A549 (cell line): ENCODE results near the gene LY6G5C. TPM values are rescaled to one million over a fixed set of nuclear protein-coding genes. Genes with fewer than 3 reads are reported as not detected.

ENCODE experiments used
- ATAC-seq, 2 experiments: fragments of 200-7000 bp in 1 of 2; fragments of >200 bp in 1 of 2; cut with Nextera tagmentation in 1 of 2; cut with Tn5 transposase in 1 of 2; 3 replicates each; pipeline versions ENCODE4 v1.8.0 to v1.9.1; 2018 to 2020; ENCODE audit warnings: mild to moderate bottlenecking in 1 of 2, moderate library complexity in 1 of 2
- CTCF ChIA-PET: fragments of 300-600 bp; sonication (Branson Sonifier 250); formaldehyde crosslinking; extraction: SDS; loops from one replicate; lab custom pipeline; 2021; ENCODE audit warnings: antibody characterized with exemption, inconsistent platforms; lab: Yijun Ruan, JAX
- POLR2A ChIA-PET: fragments of 350-600 bp; formaldehyde crosslinking; extraction: SDS; loops from one replicate; lab custom pipeline; 2021; ENCODE audit warnings: antibody characterized with exemption, inconsistent platforms; lab: Yijun Ruan, JAX
- DNase-seq, 2 experiments: peaks; one replicate each; pipeline versions ENCODE4 v3.0.0 to v3.0.0-alpha.2; 2011 to 2016; ENCODE audit warnings: low read depth in 1 of 2, low spot score in 1 of 2
- FAIRE-seq: peaks from 2 replicates; lab custom pipeline; 2011; peaks lifted over from hg19 to GRCh38; lab: Jason Lieb, UNC
- H3K27ac ChIP-seq, 2 experiments: fragments of >200 bp; sonication (Bioruptor Twin); formaldehyde crosslinking; 3 replicates each; pipeline ENCODE4 v1.5.1; 2016 to 2017
- H3K4me1 ChIP-seq: fragments of >200 bp; sonication (Bioruptor Twin); formaldehyde crosslinking; 3 replicates; pipeline ENCODE4 v1.6.1; 2016
- H3K4me2 ChIP-seq: fragments of >200 bp; sonication (Bioruptor Twin); formaldehyde crosslinking; 3 replicates; pipeline ENCODE4 v1.6.1; 2016
- H3K4me3 ChIP-seq: fragments of >200 bp; sonication (Bioruptor Twin); formaldehyde crosslinking; 3 replicates; pipeline ENCODE4 v1.5.1; 2016
- H3K9me3 ChIP-seq: fragments of >200 bp; sonication (Bioruptor Twin); formaldehyde crosslinking; 3 replicates; pipeline ENCODE4 v1.6.1; 2016
- CHD4 ChIP-seq: fragments of 200-600 bp; sonication (generic); IDR thresholded peaks from 2 replicates; pipeline ENCODE4 v1.6.1; 2016; ENCODE audit warnings: antibody characterized with exemption, mild to moderate bottlenecking, borderline replicate concordance
- HEYL ChIP-seq: fragments of 250-450 bp; sonication (Bioruptor Pico); IDR thresholded peaks from 2 replicates; pipeline ENCODE4 v1.8.0; 2021; ENCODE audit warnings: mild to moderate bottlenecking, moderate library complexity
- HOXB13 ChIP-seq: fragments of 250-450 bp; sonication (Bioruptor Pico); IDR thresholded peaks from 2 replicates; pipeline ENCODE4 v1.5.0; 2020; ENCODE audit warnings: low read depth, mild to moderate bottlenecking, moderate library complexity
- KDM5A ChIP-seq: fragments of 200-600 bp; sonication (generic); IDR thresholded peaks from 2 replicates; pipeline ENCODE4 v1.6.1; 2016; ENCODE audit warnings: antibody characterized with exemption, mild to moderate bottlenecking
- NFE2L2 ChIP-seq: fragments of 150-350 bp; conservative IDR thresholded peaks from 2 replicates; pipeline ENCODE4 v1.6.1; 2014; ENCODE audit warnings: low read length
- NPAS2 ChIP-seq: fragments of 250-450 bp; sonication (Bioruptor Pico); IDR thresholded peaks from 2 replicates; pipeline ENCODE4 v1.8.0; 2022; ENCODE audit warnings: mild to moderate bottlenecking, moderate library complexity, borderline replicate concordance
- NR3C1 ChIP-seq: fragments of >200 bp; sonication (Bioruptor Twin); formaldehyde crosslinking; IDR thresholded peaks from 3 replicates; pipeline ENCODE4 v1.6.1; 2017
- PHF8 ChIP-seq: fragments of 200-600 bp; sonication (generic); IDR thresholded peaks from 2 replicates; pipeline ENCODE4 v1.6.1; 2016; ENCODE audit warnings: low read depth, mild to moderate bottlenecking, antibody characterized with exemption, moderate library complexity, borderline replicate concordance
- POLR2AphosphoS2 ChIP-seq: conservative IDR thresholded peaks from 2 replicates; pipeline ENCODE4 v1.6.1; 2012; ENCODE audit warnings: low read length, improper control_type of control experiment, inconsistent platforms
- RARB ChIP-seq: fragments of 250-450 bp; sonication (Bioruptor Pico); IDR thresholded peaks from 2 replicates; pipeline ENCODE4 v1.8.0; 2021; ENCODE audit warnings: mild to moderate bottlenecking, moderate library complexity
- RCOR1 ChIP-seq: fragments of 150-350 bp; IDR thresholded peaks from 2 replicates; pipeline ENCODE4 v1.6.1; 2014; ENCODE audit warnings: antibody characterized with exemption, low read length, low read depth
- RFX5 ChIP-seq: fragments of 450-650 bp; IDR thresholded peaks from 2 replicates; pipeline ENCODE4 v1.7.1; 2014; ENCODE audit warnings: antibody characterized with exemption, mild to moderate bottlenecking, moderate library complexity
- SMC3 ChIP-seq: fragments of >200 bp; sonication (Bioruptor Twin); formaldehyde crosslinking; IDR thresholded peaks from 3 replicates; pipeline ENCODE4 v1.6.1; 2018; ENCODE audit warnings: inconsistent platforms
- ZC3H11A ChIP-seq: fragments of 450-650 bp; IDR thresholded peaks from 2 replicates; pipeline ENCODE4 v1.6.1; 2014; ENCODE audit warnings: antibody characterized with exemption, mild to moderate bottlenecking
- ZFP36 ChIP-seq: fragments of 450-650 bp; IDR thresholded peaks from 2 replicates; pipeline ENCODE4 v1.6.1; 2014; ENCODE audit warnings: borderline replicate concordance; ENCODE audit not compliant: partially characterized antibody
- ZNF302 ChIP-seq: fragments of 250-450 bp; sonication (Bioruptor Pico); IDR thresholded peaks from 2 replicates; pipeline ENCODE4 v1.9.0; 2021; ENCODE audit warnings: inconsistent platforms, mild to moderate bottlenecking, moderate library complexity
- WGBS: methylation state at CpG from one replicate; pipeline ENCODE4 v1.1.6; 2017; ENCODE audit errors: missing lambda C conversion rate; 5-methylcytosine and 5-hydroxymethylcytosine counted together
- polyA plus RNA-seq, 4 experiments: library from polyadenylated mRNA; depleted of rRNA in 3 of 4; stranded (reverse); fragments of >200 nt; fragmentation: RNase III in 1 of 4; extraction: RNeasy Plus Mini Kit Qiagen cat#74134 plus additional on column Dnase treatment in 1 of 4; gene quantifications; 2 replicates in 3 of 4; 3 replicates in 1 of 4; pipeline ENCODE4 v1.2.3, GENCODE V29; 2011 to 2017
- TF ChIP-seq, protein P1 (sequence below): fragments of >200 bp; sonication (Bioruptor Twin); formaldehyde crosslinking; IDR thresholded peaks from 3 replicates; pipeline ENCODE4 v1.6.1; 2016
- TF ChIP-seq, protein P2 (sequence below): fragments of >200 bp; sonication (Bioruptor Twin); formaldehyde crosslinking; IDR thresholded peaks from 2 replicates; pipeline ENCODE4 v1.6.1; 2016
- TF ChIP-seq, protein P3 (sequence below): fragments of 250-450 bp; sonication (Bioruptor Pico); IDR thresholded peaks from 2 replicates; pipeline ENCODE4 v1.5.0; 2021; ENCODE audit warnings: mild to moderate bottlenecking, moderate library complexity, borderline replicate concordance

Gene LY6G5C
- polyA plus RNA-seq, 2 of the 4 experiments (the other 2 are of a cell fraction), result 1.2 to 1.6 TPM

DNA sequence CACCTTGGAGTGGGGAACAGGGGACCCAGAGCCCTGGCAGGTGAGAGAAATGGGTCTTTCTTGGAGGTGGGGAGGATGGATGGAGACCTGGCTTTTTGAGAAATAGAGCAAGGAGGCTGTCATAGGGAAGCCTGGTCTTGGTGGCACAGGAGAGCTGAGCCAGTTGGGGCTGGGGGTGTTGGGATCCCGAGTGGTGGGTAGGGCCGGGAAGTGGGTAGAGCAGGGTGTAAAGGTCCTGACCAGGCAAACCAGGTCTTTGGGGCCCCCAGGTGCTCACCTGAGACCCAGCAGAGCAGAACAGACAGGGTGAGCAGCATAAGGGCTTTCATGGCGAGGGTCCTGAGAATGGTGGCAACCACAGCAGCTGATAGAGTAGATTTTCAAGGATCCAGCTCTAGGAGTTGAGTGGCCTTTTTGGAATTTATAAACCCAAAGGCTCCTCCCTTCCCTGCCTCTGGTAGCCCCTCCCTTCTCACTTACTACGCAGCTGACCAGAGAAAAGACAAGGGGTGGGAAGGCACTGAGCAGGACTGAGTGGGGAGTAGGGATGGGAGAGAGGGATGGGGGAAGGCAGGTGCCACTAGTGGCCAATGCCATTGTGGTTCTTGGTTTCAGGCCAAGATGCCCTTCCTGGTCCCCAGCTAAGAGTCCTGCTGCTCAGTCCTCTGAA, 40.6 kb upstream of the LY6G5C start, which contains the start of gene LY6G6C:
TSS of gene LY6G6C (minus strand) at position 396 of the 670 bp plus-strand sequence. CDS start at position 329, 67 bp downstream.
- Histone ChIP-seq H3K27ac (no peak within 1 kb of the TSS), H3K9me3 (no peaks in the 10 kb centered on the region), H3K4me2 (no peak within 1 kb of the TSS), H3K4me1 (no peaks in the 10 kb centered on the region), H3K4me3 (no peak within 1 kb of the TSS)
- no peak for ATAC-seq
- WGBS, result 54% methylated on average over 4 of the region's 4 CpGs
- ChIA-PET POLR2A (no interaction called here), CTCF (interaction anchor here (0.9 to 1.6 kb wide), 3 partner anchors 9 to 109 kb away, joined by 3 to 6 read pairs (median 3); no protein-coding TSS in a partner anchor)
- DNase-seq, result no peak
- TF ChIP-seq POLR2AphosphoS2, result no peak
- no peak for TF ChIP-seq ZC3H11A
- no peak for TF ChIP-seq CHD4
- TF ChIP-seq, protein P1, sequence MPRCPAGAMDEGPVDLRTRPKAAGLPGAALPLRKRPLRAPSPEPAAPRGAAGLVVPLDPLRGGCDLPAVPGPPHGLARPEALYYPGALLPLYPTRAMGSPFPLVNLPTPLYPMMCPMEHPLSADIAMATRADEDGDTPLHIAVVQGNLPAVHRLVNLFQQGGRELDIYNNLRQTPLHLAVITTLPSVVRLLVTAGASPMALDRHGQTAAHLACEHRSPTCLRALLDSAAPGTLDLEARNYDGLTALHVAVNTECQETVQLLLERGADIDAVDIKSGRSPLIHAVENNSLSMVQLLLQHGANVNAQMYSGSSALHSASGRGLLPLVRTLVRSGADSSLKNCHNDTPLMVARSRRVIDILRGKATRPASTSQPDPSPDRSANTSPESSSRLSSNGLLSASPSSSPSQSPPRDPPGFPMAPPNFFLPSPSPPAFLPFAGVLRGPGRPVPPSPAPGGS, result no peak
- no peak for TF ChIP-seq RARB (CRISPR knock-in tag)
- TF ChIP-seq ZNF302 (CRISPR knock-in tag), result no peak
- TF ChIP-seq, protein P2, sequence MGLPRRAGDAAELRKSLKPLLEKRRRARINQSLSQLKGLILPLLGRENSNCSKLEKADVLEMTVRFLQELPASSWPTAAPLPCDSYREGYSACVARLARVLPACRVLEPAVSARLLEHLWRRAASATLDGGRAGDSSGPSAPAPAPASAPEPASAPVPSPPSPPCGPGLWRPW, result no peak
- TF ChIP-seq, protein P3, sequence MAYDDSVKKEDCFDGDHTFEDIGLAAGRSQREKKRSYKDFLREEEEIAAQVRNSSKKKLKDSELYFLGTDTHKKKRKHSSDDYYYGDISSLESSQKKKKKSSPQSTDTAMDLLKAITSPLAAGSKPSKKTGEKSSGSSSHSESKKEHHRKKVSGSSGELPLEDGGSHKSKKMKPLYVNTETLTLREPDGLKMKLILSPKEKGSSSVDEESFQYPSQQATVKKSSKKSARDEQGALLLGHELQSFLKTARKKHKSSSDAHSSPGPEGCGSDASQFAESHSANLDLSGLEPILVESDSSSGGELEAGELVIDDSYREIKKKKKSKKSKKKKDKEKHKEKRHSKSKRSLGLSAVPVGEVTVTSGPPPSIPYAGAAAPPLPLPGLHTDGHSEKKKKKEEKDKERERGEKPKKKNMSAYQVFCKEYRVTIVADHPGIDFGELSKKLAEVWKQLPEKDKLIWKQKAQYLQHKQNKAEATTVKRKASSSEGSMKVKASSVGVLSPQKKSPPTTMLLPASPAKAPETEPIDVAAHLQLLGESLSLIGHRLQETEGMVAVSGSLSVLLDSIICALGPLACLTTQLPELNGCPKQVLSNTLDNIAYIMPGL (CRISPR knock-in tag), result no peak
- no peak for TF ChIP-seq KDM5A
- TF ChIP-seq NPAS2 (CRISPR knock-in tag), result no peak
- TF ChIP-seq RCOR1, result no peak
- no peak for TF ChIP-seq ZFP36
- FAIRE-seq, result no peak

DNA sequence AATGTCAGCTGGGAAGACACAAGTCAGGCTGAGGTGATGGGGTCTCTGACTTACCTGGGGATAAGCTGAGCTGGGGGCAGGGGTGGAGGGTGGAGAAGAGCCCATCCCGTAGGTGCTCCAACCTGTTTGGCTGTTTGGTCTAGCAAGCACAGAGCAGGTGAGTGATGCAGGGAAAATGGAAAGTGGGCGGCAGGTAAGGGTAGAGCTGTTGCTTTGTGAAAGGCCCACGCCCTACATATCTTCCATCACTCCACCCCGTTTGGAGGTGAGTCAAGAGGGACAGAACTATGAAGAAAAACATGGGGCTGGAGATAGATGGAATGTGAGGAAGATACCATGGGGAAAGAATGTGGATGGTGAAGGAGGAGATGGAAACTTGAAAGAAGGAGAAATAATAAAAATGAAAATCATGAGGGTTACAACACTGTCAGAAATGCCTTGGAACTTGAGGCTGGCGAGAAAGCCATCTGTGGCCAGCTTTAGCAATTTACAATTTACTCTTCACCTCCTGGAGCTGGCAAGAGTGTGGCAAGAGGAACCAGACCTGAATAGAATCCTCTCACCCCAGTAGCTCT, 39.4 kb upstream of the LY6G5C start:
- no peak for DNase-seq
- no peaks in the 10 kb centered on the region for H3K9me3 ChIP-seq
- WGBS, result 65% methylated on average over 5 of the region's 5 CpGs
- H3K27ac ChIP-seq, result no peak overlapping the region
- no peak for ATAC-seq
- H3K4me3 ChIP-seq, result no peak overlapping the region
- ChIA-PET CTCF (interaction anchor here (0.6 kb wide), 2 partner anchors 83 to 371 kb away, joined by 3 to 4 read pairs; no protein-coding TSS in a partner anchor), POLR2A (no interaction called here)
- no peak for TF ChIP-seq PHF8
- no peak for TF ChIP-seq SMC3
- TF ChIP-seq NR3C1, result no peak
- TF ChIP-seq NFE2L2, result no peak
- no peak for TF ChIP-seq RFX5
- TF ChIP-seq RCOR1, result no peak
- TF ChIP-seq POLR2AphosphoS2, result no peak
- TF ChIP-seq HEYL (CRISPR knock-in tag), result no peak
- TF ChIP-seq, protein P2, result no peak
- TF ChIP-seq HOXB13 (CRISPR knock-in tag), result no peak
- TF ChIP-seq, protein P3 (CRISPR knock-in tag), result no peak
- no peaks in the 10 kb centered on the region for H3K4me1 ChIP-seq
- H3K4me2 ChIP-seq, result no peak overlapping the region
- no peak for FAIRE-seq
